HCT116 (cell line): ENCODE measurements around the gene NFIA. TPM values are rescaled to one million over a fixed set of nuclear protein-coding genes. Genes with fewer than 3 reads are reported as not detected.

Experiments used
- ATAC-seq: fragments of 200-7000 bp; cut with Tn5 transposase; 2 replicates; pipeline ENCODE4 v1.9.1; 2020; ENCODE audit warnings: mild to moderate bottlenecking, moderate library complexity
- BruUV-seq: library from RNA; stranded (reverse); fragments of 400-500 nt; replicated peaks from 2 replicates; lab custom pipeline; 2021; lab: Mats Ljungman, UMichigan
- CTCF ChIA-PET: fragments of 300-600 bp; sonication (Branson Sonifier 250); formaldehyde crosslinking; loops from one replicate; lab custom pipeline; 2021; ENCODE audit warnings: antibody characterized with exemption; lab: Charles Lee
- POLR2A ChIA-PET: fragments of 300-600, 350-600 bp; sonication (Branson Sonifier 250); formaldehyde crosslinking; loops from one replicate; lab custom pipeline; 2021; ENCODE audit warnings: antibody characterized with exemption; lab: Charles Lee
- RAD21 ChIA-PET, 2 experiments: fragments of 300-600 bp; sonication (Branson Sonifier 250); formaldehyde crosslinking; loops; one replicate each; lab custom pipeline; 2023; ENCODE audit warnings: low total read pairs in 2 of 2; ENCODE audit not compliant: uncharacterized antibody in 2 of 2, unreplicated experiment in 2 of 2, low non-redundant PET in 1 of 2; lab: Charles Lee
- DNase-seq: peaks from one replicate; pipeline ENCODE4 v3.0.0-alpha.2; 2010; ENCODE audit warnings: low read depth, low spot score
- H2AFZ ChIP-seq: fragments of 200-600 bp; shearing (Covaris generic), sonication (generic); 2 replicates; pipeline ENCODE4 v1.6.1; 2017; ENCODE audit warnings: low read depth, mixed run types, mixed read lengths, antibody characterized with exemption, low read length; ENCODE audit not compliant: poor library complexity, severe bottlenecking
- H3K27ac ChIP-seq: 2 replicates; pipeline ENCODE4 v1.5.1; 2012; ENCODE audit warnings: low read depth, low read length
- H3K27me3 ChIP-seq: fragments of 200-600 bp; sonication (generic); 2 replicates; pipeline ENCODE4 v1.6.1; 2016; ENCODE audit warnings: mixed run types, low read length, mixed read lengths; ENCODE audit not compliant: insufficient read depth
- H3K36me3 ChIP-seq, 2 experiments: fragments of 200-500 bp in 1 of 2; fragments of 200-600 bp in 1 of 2; sonication (Bioruptor generic) in 1 of 2; sonication (generic) in 1 of 2; 2 replicates each; pipeline versions ENCODE4 v1.5.1 to v1.6.1; 2014 to 2016; ENCODE audit warnings: low read length in 2 of 2, inconsistent platforms in 1 of 2, mixed read lengths in 1 of 2, mixed run types in 1 of 2; ENCODE audit not compliant: insufficient read depth in 2 of 2, control insufficient read depth in 1 of 2
- H3K4me1 ChIP-seq, 2 experiments: fragments of 200-600 bp in 1 of 2; sonication (generic) in 1 of 2; 2 replicates each; pipeline versions ENCODE4 v1.5.1 to v1.6.1; 2012 to 2017; ENCODE audit warnings: low read length in 2 of 2, inconsistent platforms in 1 of 2, mild to moderate bottlenecking in 1 of 2, mixed read lengths in 1 of 2, mixed run types in 1 of 2, moderate library complexity in 1 of 2; ENCODE audit not compliant: insufficient read depth in 2 of 2, control insufficient read depth in 1 of 2
- H3K4me2 ChIP-seq: fragments of 200-600 bp; sonication (generic); 2 replicates; pipeline ENCODE4 v1.6.1; 2017; ENCODE audit warnings: mixed run types, low read length, mixed read lengths
- H3K4me3 ChIP-seq, 2 experiments: fragments of 200-600 bp in 1 of 2; sonication (generic) in 1 of 2; replicated peaks in 1 of 2; 2 replicates each; pipeline ENCODE4 v1.5.1; 2011 to 2016; ENCODE audit warnings: low read length in 2 of 2, control low read depth in 1 of 2, low read depth in 1 of 2, mild to moderate bottlenecking in 1 of 2, mixed read lengths in 1 of 2, mixed run types in 1 of 2
- H3K79me2 ChIP-seq: fragments of 200-600 bp; sonication (generic); 2 replicates; pipeline ENCODE4 v1.6.1; 2017; ENCODE audit warnings: mild to moderate bottlenecking, mixed run types, low read length, moderate library complexity, mixed read lengths; ENCODE audit not compliant: insufficient read depth
- H3K9ac ChIP-seq: fragments of 200-600 bp; sonication (generic); 2 replicates; pipeline ENCODE4 v1.6.1; 2016; ENCODE audit warnings: low read length, mixed read lengths
- H3K9me2 ChIP-seq: fragments of 200-600 bp; sonication (generic), shearing (Covaris generic); 2 replicates; pipeline ENCODE4 v1.6.1; 2017; ENCODE audit warnings: mixed run types, mild to moderate bottlenecking, moderate library complexity; ENCODE audit not compliant: insufficient read depth
- H3K9me3 ChIP-seq, 2 experiments: fragments of 200-500 bp in 1 of 2; fragments of 200-600 bp in 1 of 2; sonication (Bioruptor generic) in 1 of 2; sonication (generic) in 1 of 2; 2 replicates each; pipeline ENCODE4 v1.6.1; 2014 to 2017; ENCODE audit warnings: low read length in 2 of 2, mixed read lengths in 2 of 2, inconsistent platforms in 1 of 2, low read depth in 1 of 2, mild to moderate bottlenecking in 1 of 2, mixed run types in 1 of 2, moderate library complexity in 1 of 2; ENCODE audit not compliant: control insufficient read depth in 1 of 2, insufficient read depth in 1 of 2
- H4K20me1 ChIP-seq: fragments of 200-600 bp; sonication (generic), shearing (Covaris generic); 2 replicates; pipeline ENCODE4 v1.6.1; 2017; ENCODE audit warnings: mixed run types, mild to moderate bottlenecking, moderate library complexity; ENCODE audit not compliant: insufficient read depth
- CEBPB ChIP-seq: IDR thresholded peaks from 2 replicates; pipeline ENCODE4 v1.6.1; 2012; ENCODE audit warnings: low read depth
- EGR1 ChIP-seq: IDR thresholded peaks from 2 replicates; pipeline ENCODE4 v1.6.1; 2012; ENCODE audit warnings: low read depth
- ELF1 ChIP-seq: IDR thresholded peaks from 2 replicates; pipeline ENCODE4 v1.6.1; 2012; ENCODE audit warnings: low read depth, borderline replicate concordance
- EZH2 ChIP-seq: fragments of 200-600 bp; sonication (generic); IDR thresholded peaks from 2 replicates; pipeline ENCODE4 v1.6.1; 2017; ENCODE audit warnings: antibody characterized with exemption, mixed run types
- JUND ChIP-seq: IDR thresholded peaks from 2 replicates; pipeline ENCODE4 v1.6.1; 2012
- POLR2A ChIP-seq: IDR thresholded peaks from 2 replicates; pipeline ENCODE4 v1.7.0; 2011; ENCODE audit warnings: borderline replicate concordance; ENCODE audit not compliant: insufficient read depth, insufficient read length; ENCODE audit errors: extremely low read depth
- RAD21 ChIP-seq: IDR thresholded peaks from 2 replicates; pipeline ENCODE4 v1.6.1; 2012; ENCODE audit warnings: low read depth, mild to moderate bottlenecking
- SP1 ChIP-seq: IDR thresholded peaks from 2 replicates; pipeline ENCODE4 v1.6.1; 2012; ENCODE audit warnings: low read depth
- TCF7L2 ChIP-seq: IDR thresholded peaks from 2 replicates; pipeline ENCODE4 v1.7.0; 2011; ENCODE audit warnings: borderline replicate concordance, inconsistent platforms; ENCODE audit not compliant: insufficient read depth, insufficient read length; ENCODE audit errors: extremely low read depth
- YY1 ChIP-seq: IDR thresholded peaks from 2 replicates; pipeline ENCODE4 v1.6.1; 2011; ENCODE audit warnings: low read length, low read depth, moderate library complexity, mild to moderate bottlenecking; ENCODE audit not compliant: insufficient replicate concordance; ENCODE audit errors: extremely low read depth
- ZNF274 ChIP-seq: fragments of 200-500 bp; sonication (Bioruptor generic); IDR thresholded peaks from 2 replicates; pipeline ENCODE4 v1.6.1; 2014; ENCODE audit warnings: mild to moderate bottlenecking, low read depth, low read length, inconsistent platforms
- intact Hi-C: fragments of 100-400 bp; cut with micrococcal nuclease; formaldehyde crosslinking; loops from 2 replicates; pipeline ENCODE4 v1.10.0; 2022
- total RNA-seq: library from RNA; stranded (reverse); gene quantifications from one replicate; pipeline ENCODE4 v1.2.1, GENCODE V29; 2021; ENCODE audit not compliant: unreplicated experiment
- TF ChIP-seq, protein P1 (sequence below), 3 experiments: fragments of 200-600 bp in 1 of 3; sonication (generic) in 1 of 3; IDR thresholded peaks in 2 of 3; conservative IDR thresholded peaks in 1 of 3; 2 replicates each; pipeline ENCODE4 v1.5.1; 2012 to 2017; ENCODE audit warnings: low read depth in 2 of 3, low read length in 2 of 3, antibody characterized with exemption in 1 of 3, borderline replicate concordance in 1 of 3, control low read depth in 1 of 3, mild to moderate bottlenecking in 1 of 3, mixed read lengths in 1 of 3, mixed run types in 1 of 3, moderate library complexity in 1 of 3; ENCODE audit not compliant: insufficient read depth in 1 of 3
- TF ChIP-seq, protein P2 (sequence below): IDR thresholded peaks from 2 replicates; pipeline ENCODE4 v1.6.1; 2011; ENCODE audit warnings: mild to moderate bottlenecking, low read length, moderate library complexity; ENCODE audit not compliant: insufficient replicate concordance; ENCODE audit errors: extremely low read depth
- TF ChIP-seq, protein P3 (sequence below): IDR thresholded peaks from 2 replicates; pipeline ENCODE4 v1.6.1; 2012

The NFIA gene
- total RNA-seq, 1 experiment from 2014 or later, result 17.2 TPM

DNA sequence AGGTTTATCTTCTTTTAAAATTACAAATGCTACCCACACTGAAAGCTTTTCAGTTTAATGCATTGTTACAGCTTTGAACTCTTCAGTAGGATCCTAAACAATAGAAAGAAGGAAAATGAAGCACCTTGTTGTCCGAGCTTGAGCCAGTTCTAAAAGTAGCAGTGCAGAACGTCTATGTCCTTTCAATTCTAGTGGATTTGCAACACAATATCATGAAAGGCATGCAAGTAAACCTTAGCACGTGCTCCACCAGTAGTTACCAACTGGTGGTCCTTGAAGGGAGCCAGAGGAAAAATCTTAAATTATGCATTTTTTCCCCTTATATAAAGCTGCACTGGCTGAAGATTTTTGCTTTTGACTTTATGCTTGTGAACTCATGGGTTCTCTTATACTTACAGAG, 208.2 kb downstream of the NFIA start:
- intact Hi-C loops, result no loop called here
- no peak for DNase-seq

DNA sequence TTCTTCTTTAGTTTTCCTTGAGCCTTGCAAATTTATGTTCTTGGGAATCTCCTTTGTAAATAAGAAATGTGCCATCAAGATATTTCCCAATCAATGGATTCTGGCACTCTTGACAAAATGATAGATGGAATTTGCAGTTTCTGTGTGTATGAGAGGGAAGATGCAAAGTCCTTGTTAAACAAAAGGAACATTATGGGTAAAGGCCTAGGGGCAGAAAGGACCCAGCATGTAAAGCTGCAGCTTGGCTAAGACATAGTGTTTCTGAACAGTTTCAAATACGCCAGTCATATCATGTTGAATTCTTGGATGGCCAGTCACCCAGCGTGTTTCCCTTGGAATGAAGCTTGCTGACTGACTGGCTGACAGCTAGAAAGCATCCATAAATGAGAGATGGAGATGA, 210.8 kb downstream of the NFIA start:
- Histone ChIP-seq H3K79me2 (no peaks in the 10 kb centered on the region), H3K36me3 (no peaks in the 10 kb centered on the region), H4K20me1 (no peaks in the 10 kb centered on the region), H3K27ac (no peak overlapping the region), H3K9me3 (no peaks in the 10 kb centered on the region), H3K4me2 (no peak overlapping the region), H3K9ac (no peak overlapping the region), H3K9me2 (no peaks in the 10 kb centered on the region), H2AFZ (no peak overlapping the region), H3K4me1 (no peaks in the 10 kb centered on the region), H3K27me3 (no peaks in the 10 kb centered on the region)
- ATAC-seq, result no peak
- intact Hi-C loops, result no loop called here
- ChIA-PET RAD21 (no interaction called here), POLR2A (no interaction called here), CTCF (no interaction called here)
- BruUV-seq, result no TSS peak
- DNase-seq, result no peak
- TF ChIP-seq EZH2 (no peak), ELF1 (no peak), CEBPB (no peak), POLR2A (no peak), ZNF274 (no peak), TCF7L2 (no peak), JUND (no peak), EGR1 (no peak), SP1 (no peak), RAD21 (no peak)
- TF ChIP-seq, protein P1, sequence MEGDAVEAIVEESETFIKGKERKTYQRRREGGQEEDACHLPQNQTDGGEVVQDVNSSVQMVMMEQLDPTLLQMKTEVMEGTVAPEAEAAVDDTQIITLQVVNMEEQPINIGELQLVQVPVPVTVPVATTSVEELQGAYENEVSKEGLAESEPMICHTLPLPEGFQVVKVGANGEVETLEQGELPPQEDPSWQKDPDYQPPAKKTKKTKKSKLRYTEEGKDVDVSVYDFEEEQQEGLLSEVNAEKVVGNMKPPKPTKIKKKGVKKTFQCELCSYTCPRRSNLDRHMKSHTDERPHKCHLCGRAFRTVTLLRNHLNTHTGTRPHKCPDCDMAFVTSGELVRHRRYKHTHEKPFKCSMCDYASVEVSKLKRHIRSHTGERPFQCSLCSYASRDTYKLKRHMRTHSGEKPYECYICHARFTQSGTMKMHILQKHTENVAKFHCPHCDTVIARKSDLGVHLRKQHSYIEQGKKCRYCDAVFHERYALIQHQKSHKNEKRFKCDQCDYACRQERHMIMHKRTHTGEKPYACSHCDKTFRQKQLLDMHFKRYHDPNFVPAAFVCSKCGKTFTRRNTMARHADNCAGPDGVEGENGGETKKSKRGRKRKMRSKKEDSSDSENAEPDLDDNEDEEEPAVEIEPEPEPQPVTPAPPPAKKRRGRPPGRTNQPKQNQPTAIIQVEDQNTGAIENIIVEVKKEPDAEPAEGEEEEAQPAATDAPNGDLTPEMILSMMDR (IDR thresholded peaks at IDR 0.05 in 2 of 3, conservative IDR thresholded peaks at IDR 0.05 in 1 of 3; ENCODE audit: borderline replicate concordance in 1 of 3, insufficient read depth in 1 of 3, low read depth in 2 of 3, low read length in 2 of 3), result no peak
- TF ChIP-seq, protein P2, sequence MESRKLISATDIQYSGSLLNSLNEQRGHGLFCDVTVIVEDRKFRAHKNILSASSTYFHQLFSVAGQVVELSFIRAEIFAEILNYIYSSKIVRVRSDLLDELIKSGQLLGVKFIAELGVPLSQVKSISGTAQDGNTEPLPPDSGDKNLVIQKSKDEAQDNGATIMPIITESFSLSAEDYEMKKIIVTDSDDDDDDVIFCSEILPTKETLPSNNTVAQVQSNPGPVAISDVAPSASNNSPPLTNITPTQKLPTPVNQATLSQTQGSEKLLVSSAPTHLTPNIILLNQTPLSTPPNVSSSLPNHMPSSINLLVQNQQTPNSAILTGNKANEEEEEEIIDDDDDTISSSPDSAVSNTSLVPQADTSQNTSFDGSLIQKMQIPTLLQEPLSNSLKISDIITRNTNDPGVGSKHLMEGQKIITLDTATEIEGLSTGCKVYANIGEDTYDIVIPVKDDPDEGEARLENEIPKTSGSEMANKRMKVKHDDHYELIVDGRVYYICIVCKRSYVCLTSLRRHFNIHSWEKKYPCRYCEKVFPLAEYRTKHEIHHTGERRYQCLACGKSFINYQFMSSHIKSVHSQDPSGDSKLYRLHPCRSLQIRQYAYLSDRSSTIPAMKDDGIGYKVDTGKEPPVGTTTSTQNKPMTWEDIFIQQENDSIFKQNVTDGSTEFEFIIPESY, result no peak
- TF ChIP-seq, protein P3, sequence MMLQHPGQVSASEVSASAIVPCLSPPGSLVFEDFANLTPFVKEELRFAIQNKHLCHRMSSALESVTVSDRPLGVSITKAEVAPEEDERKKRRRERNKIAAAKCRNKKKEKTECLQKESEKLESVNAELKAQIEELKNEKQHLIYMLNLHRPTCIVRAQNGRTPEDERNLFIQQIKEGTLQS, result no peak
- TF ChIP-seq, all 23 proteins: peak for 0
- H3K4me3 ChIP-seq, result no peak overlapping the region

More for the DNA sequence above, 208.2 kb downstream of the NFIA start:
- H3K27me3 ChIP-seq, result no peaks in the 10 kb centered on the region
- CTCF ChIA-PET, result no interaction called here
- H3K79me2 ChIP-seq, result no peaks in the 10 kb centered on the region
- H3K9ac ChIP-seq, result no peak overlapping the region
- H3K4me2 ChIP-seq, result no peak overlapping the region
- no peak overlapping the region for H2AFZ ChIP-seq
- POLR2A ChIA-PET, result no interaction called here
- no peak for ATAC-seq
- no peak overlapping the region for H3K4me3 ChIP-seq
- TF ChIP-seq YY1 (no peak), RAD21 (no peak)
- no peaks in the 10 kb centered on the region for H3K9me2 ChIP-seq
- H3K4me1 ChIP-seq, result peaks cover 0 to 18% of the 10 kb centered on the region in 2 experiments; a peak in 3 of 4 replicates
- no TSS peak for BruUV-seq
- no peak overlapping the region for H3K27ac ChIP-seq
- H3K9me3 ChIP-seq, result no peaks in the 10 kb centered on the region
- RAD21 ChIA-PET, result no interaction called here
- H4K20me1 ChIP-seq, result no peaks in the 10 kb centered on the region
- H3K36me3 ChIP-seq, result no peaks in the 10 kb centered on the region
